ENCODE results near the gene AKNA. TPM values are rescaled to one million over a fixed set of nuclear protein-coding genes. Genes with fewer than 3 reads are reported as not detected.

AKNA gene
- total and polyA plus RNA-seq, 4 donors, result 29.5 to 79.5 (median 48.6) TPM

DNA sequence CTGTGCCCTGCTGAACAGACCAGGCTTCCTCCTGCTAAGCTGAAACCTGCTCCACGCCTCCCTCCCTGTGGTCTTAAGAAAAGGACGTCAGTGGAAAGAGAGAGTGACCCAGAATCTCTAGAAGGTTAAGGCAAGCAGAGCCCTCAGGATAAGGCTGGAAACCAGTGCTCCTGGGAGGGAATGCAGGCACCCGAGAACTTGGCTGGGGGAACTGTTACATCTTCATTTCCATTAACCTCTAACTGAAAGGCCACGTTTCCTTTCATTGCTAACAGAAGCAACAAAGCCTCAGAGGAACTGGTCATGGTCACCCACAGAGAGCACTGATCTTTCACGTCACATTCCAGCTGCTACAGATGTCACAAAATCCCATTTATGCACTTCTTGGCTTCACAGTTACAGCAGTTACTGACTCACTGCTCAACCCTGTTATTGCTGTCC lies 26.1 kb upstream of the AKNA start:
- Histone ChIP-seq H3K4me3 (no peak overlapping the region), H3K4me1 (ENCODE audit: control insufficient read depth in 5 of 5, insufficient read depth in 5 of 5, low read length in 5 of 5) (peaks cover 0 to 10% (median 0%) of the 10 kb centered on the region in 5 donors), H3K9me3 (ENCODE audit: control insufficient read depth in 4 of 4, insufficient read depth in 3 of 4, low read length in 3 of 4) (no peaks in the 10 kb centered on the region), H3K27ac (ENCODE audit: low read depth in 1 of 2, low read length in 1 of 2) (no peak overlapping the region), H3K36me3 (ENCODE audit: control insufficient read depth in 4 of 4, insufficient read depth in 4 of 4, low read length in 4 of 4) (peaks cover 0 to 4% (median 0%) of the 10 kb centered on the region in 4 donors), H3K9ac (ENCODE audit: insufficient read depth in 1 of 2, low read length in 2 of 2) (peak overlapping the region in 1 of 2 donors; percentile 38), H3K27me3 (ENCODE audit: control insufficient read depth in 3 of 3, insufficient read depth in 3 of 3, low read length in 2 of 3) (no peaks in the 10 kb centered on the region)
- DNase-seq (peak; percentile 47 to 70 (median 64)), ATAC-seq (ENCODE audit: insufficient read depth, low FRiP score) (no peak)
- 38 to 56% methylated on average over 5 of the region's 5 CpGs for WGBS, 2 donors
- TF ChIP-seq CTCF (IDR thresholded peaks at IDR 0.05; ENCODE audit: control extremely low read depth, extremely low read depth), result no peak

- Histone ChIP-seq H3K9me3 (ENCODE audit: control insufficient read depth in 4 of 4, insufficient read depth in 3 of 4, low read length in 3 of 4) (no peaks in the 10 kb centered on the region), H3K4me3 (no peak overlapping the region), H3K27ac (ENCODE audit: low read depth in 1 of 2, low read length in 1 of 2) (no peak overlapping the region), H3K9ac (ENCODE audit: insufficient read depth in 1 of 2, low read length in 2 of 2) (no peak overlapping the region), H3K27me3 (ENCODE audit: control insufficient read depth in 3 of 3, insufficient read depth in 3 of 3, low read length in 2 of 3) (no peaks in the 10 kb centered on the region), H3K4me1 (ENCODE audit: control insufficient read depth in 5 of 5, insufficient read depth in 5 of 5, low read length in 5 of 5) (peaks cover 0 to 10% (median 0%) of the 10 kb centered on the region in 5 donors), H3K36me3 (ENCODE audit: control insufficient read depth in 4 of 4, insufficient read depth in 4 of 4, low read length in 4 of 4) (no peaks in the 10 kb centered on the region)
- no peak for TF ChIP-seq CTCF (IDR thresholded peaks at IDR 0.05; ENCODE audit: control extremely low read depth, extremely low read depth)
- WGBS, 2 donors, result 91 to 97% methylated on average over 12 of the region's 12 CpGs
- no peak for DNase-seq
- ATAC-seq (ENCODE audit: insufficient read depth, low FRiP score), result no peak
Measured at GRCh38 chr9:114412048-114412683, 24.4 kb upstream of the AKNA start.

GRCh38 chr9:114411452-114411851 lies 23.7 kb upstream of the AKNA start:
- H3K27me3 ChIP-seq (ENCODE audit: control insufficient read depth in 3 of 3, insufficient read depth in 3 of 3, low read length in 2 of 3), result no peaks in the 10 kb centered on the region
- no peak overlapping the region for H3K9ac ChIP-seq (ENCODE audit: insufficient read depth in 1 of 2, low read length in 2 of 2)
- peaks cover 0 to 10% (median 0%) of the 10 kb centered on the region in 5 donors for H3K4me1 ChIP-seq (ENCODE audit: control insufficient read depth in 5 of 5, insufficient read depth in 5 of 5, low read length in 5 of 5)
- 93 to 95% methylated on average over 6 of the region's 6 CpGs for WGBS, 2 donors
- DNase-seq, result no peak
- no peaks in the 10 kb centered on the region for H3K36me3 ChIP-seq (ENCODE audit: control insufficient read depth in 4 of 4, insufficient read depth in 4 of 4, low read length in 4 of 4)
- H3K4me3 ChIP-seq, result no peak overlapping the region
- no peak overlapping the region for H3K27ac ChIP-seq (ENCODE audit: low read depth in 1 of 2, low read length in 1 of 2)
- no peak for ATAC-seq (ENCODE audit: insufficient read depth, low FRiP score)
- H3K9me3 ChIP-seq (ENCODE audit: control insufficient read depth in 4 of 4, insufficient read depth in 3 of 4, low read length in 3 of 4), result no peaks in the 10 kb centered on the region
- TF ChIP-seq CTCF (IDR thresholded peaks at IDR 0.05; ENCODE audit: control extremely low read depth, extremely low read depth), result no peak

GRCh38 chr9:114410910-114411309 lies 23.1 kb upstream of the AKNA start:
- H3K4me1 ChIP-seq (ENCODE audit: control insufficient read depth in 5 of 5, insufficient read depth in 5 of 5, low read length in 5 of 5), result peaks cover 0 to 10% (median 0%) of the 10 kb centered on the region in 5 donors
- ATAC-seq (ENCODE audit: insufficient read depth, low FRiP score) (no peak), DNase-seq (no peak)
- no peak overlapping the region for H3K9ac ChIP-seq (ENCODE audit: insufficient read depth in 1 of 2, low read length in 2 of 2)
- H3K27ac ChIP-seq (ENCODE audit: low read depth in 1 of 2, low read length in 1 of 2), result no peak overlapping the region
- H3K36me3 ChIP-seq (ENCODE audit: control insufficient read depth in 4 of 4, insufficient read depth in 4 of 4, low read length in 4 of 4), result no peaks in the 10 kb centered on the region
- H3K27me3 ChIP-seq (ENCODE audit: control insufficient read depth in 3 of 3, insufficient read depth in 3 of 3, low read length in 2 of 3), result no peaks in the 10 kb centered on the region
- TF ChIP-seq CTCF (IDR thresholded peaks at IDR 0.05; ENCODE audit: control extremely low read depth, extremely low read depth), result no peak
- H3K9me3 ChIP-seq (ENCODE audit: control insufficient read depth in 4 of 4, insufficient read depth in 3 of 4, low read length in 3 of 4), result no peaks in the 10 kb centered on the region
- H3K4me3 ChIP-seq, result no peak overlapping the region
- WGBS, 2 donors, result 88 to 96% methylated on average over 8 of the region's 8 CpGs

Data from lung (tissue), 12 donors.